Activated naive CD4-positive, alpha-beta T cell treated with anti-CD3 and anti-CD28 coated beads, Interleukin-2, amount 50 U/mL, for 16 hours (primary cell): ENCODE results near the gene PCYT2.

Experiments used
- DNase-seq: peaks from one replicate; pipeline ENCODE4 v3.0.0-alpha.2; 2020

Gene PCYT2

DNA sequence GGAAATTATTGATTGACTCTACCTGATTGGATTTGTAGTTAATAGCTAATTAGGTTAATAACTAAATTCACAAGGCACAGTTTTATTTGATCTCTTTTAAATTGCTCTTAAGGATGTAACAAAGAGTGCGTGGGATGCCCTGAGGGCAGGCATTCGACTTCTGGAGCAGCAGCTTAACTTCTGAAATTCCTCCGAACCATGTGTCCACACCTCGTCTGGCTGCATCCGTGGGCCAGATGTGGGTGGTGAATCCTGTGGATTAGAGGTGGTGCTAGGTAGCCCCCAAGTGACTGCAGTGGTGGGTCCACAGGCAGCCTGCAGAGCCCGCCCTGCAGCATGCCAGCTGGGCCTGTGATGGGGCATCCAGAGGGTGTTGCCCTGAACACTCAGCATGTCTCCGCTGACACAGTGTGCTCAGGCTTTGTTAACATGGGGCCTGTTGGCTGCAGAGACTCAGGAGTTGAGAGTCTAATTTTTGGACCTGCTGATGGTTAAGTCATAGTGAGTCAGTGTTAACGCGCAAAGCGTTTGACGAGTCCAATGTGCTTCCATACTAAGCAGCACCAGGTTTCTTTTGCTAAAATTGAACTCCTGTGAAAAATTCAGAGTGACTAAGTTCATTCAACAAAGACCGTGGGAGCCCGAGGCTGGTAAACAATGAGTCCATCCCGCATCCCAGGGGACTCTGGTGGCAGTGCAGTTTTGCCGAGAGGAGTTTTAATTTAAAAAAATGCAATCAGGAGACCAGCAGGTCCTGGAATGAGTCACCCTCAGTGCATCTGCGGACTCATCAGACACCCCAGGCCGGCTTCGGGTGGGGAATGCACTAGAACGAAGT is 13.0 kb downstream of the PCYT2 start:
- no peak for DNase-seq

DNA sequence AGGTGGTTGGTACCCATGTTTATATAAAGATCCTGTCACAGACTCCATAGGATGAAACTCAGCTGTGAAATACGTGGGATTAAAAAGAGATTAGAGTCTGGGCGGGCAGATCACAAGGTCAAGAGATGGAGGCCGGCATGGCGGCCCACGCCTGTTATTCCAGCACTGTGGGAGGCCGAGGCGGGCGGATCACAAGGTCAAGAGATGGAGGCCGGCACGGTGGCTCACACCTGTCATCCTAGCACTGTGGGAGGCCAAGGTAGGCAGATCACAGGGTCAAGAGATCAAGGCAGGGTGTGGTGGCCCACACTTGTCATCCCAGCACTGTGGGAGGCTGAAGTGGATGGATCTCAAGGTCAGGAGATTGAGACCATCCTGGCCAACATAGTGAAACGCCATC is 15.8 kb downstream of the PCYT2 start:
- no peak for DNase-seq

DNA sequence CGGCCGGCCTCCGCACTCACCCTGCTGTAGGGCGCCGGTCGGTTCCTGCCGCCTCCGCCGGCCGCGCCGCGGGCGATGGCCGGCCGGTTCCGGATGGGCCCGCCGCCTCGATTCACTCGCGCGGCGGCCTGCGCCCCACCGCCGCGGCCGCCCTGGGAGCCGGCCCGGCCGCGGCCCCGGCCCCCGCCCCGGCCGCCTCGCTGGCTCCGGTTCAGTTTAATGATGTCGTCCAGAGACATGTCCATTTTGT is 20.0 kb downstream of the PCYT2 start:
- DNase-seq: no peak

DNA sequence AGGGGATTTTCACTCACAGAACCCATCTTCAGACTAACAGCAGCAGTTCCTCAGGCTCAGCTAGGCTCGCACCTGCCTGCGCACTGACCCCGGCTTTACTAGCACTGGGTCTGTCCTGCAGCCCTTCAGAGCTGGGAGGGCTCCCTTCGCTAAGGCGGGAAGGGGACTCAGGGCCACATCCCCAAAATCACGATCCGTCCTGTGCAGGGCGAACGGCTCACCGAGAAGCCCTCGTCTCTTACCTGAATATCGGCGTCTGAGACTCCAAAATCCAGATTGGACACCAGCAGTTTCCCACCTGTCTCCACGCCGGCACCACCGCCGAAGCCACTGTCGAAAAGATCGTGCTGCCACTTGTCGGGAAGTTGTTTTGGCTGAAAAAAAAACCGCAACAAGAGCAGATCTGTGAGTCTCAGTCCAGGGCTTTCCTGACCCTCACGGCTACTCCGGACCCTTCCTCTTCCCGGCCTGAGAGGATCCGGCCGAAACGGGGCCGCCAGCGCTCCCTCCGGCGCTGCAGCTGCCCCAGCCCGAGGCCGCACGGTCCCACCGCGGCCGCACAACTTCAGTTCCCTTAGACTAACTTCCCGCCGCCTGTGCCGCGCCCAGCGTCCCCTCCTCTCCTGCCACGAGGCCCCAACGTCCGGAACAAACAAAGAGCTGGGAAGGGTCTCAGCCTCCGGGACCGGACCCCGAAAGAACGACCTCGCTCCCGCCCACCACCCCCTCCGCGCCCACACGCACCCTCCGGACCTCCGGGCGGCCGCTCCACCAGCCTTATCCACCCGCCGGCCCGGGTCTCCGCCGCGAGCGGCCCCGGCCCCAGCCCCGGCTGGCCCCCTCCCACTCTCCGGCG is 20.5 kb downstream of the PCYT2 start:
- DNase-seq: no peak

DNA sequence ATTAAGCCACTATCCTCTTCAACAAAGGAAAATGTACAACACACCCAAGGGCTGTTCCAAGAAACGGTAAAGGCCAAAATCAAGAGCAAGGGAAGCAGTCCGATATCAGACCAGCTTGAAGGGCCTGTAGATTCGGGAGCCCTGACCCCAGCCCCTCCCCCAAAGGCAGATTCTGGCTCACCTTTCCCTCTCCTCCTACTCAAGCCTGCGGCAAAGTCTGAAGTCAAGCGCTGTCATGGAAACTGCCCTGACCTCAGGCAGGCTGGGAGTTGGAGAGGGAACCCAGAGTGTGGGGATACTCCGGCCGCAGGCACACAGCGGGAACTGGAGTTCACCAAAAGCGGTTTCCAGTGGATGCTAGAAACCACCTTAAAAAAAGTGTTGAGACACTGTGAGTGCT is 21.6 kb downstream of the PCYT2 start:
- no peak for DNase-seq

DNA sequence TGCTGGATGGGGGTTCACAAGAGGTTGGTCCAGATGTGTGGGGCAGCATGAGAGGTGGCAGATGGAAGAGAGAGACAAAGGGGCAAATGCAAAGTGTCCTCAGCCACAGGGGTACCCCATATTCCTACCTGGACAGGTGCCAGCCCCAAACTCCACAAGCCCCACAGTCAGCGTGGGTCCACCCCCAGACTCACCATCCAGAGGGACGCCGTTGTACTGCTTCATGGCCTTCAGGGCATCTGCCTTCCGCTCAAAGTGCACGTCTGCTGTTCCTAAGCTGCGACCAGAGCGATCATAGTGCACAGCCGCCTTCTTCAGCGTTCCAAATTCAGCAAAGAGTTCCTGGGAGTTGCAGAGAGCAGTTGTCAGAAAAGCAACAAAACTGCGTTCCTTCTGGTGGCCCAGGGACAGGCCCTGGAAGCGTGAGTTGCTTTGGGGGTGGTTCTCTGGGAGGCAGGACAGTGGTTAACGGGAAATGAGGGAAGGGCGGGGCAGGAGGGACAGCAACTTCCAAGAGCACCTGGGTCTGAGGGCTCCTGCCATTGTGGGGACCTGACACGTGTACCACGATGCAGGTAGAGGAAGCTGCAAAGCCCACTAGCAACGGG is 22.1 kb downstream of the PCYT2 start:
- no peak for DNase-seq

DNA sequence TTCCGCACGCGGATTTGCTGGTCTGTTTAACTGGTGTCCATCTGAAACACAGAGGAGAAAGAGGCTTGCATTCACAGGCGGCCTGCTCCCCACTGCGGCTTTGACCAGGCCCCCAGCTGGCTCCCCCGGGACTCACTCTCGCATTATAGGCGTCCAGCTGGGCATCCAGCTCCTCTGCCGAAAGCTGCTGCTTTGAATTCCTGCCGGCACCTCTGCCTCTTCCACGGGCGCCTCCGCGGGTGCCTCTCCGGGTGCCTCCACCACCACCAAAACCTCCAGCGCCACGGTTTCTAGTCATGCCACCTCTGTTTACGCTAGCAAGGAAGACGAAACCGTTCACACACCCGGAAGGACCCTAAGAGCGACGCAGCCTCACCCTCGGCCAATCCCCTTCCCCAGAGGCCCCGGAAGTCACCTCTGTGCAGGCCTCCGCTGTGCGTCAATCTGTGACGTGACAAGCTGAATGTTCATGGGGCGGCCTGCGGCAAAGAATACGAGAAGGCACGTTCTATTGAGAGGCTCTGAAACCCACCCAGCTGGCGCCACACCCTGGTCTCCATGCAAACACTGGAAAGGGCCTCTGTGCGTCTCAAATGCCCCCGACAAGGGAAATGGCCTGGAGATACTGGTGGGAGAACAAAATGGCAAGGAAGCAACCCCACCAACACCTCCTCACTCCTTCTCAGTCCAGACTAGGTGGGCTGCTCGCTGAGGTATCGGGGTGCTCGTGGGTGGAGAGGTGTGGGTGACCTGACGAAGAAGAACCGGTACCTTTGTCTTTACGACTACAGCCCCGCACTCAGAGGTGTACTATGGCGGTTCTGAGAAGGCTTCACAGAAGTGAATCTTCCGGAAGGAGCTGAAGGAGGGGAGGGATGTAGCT is 22.9 kb downstream of the PCYT2 start:
- DNase-seq: no peak

DNA sequence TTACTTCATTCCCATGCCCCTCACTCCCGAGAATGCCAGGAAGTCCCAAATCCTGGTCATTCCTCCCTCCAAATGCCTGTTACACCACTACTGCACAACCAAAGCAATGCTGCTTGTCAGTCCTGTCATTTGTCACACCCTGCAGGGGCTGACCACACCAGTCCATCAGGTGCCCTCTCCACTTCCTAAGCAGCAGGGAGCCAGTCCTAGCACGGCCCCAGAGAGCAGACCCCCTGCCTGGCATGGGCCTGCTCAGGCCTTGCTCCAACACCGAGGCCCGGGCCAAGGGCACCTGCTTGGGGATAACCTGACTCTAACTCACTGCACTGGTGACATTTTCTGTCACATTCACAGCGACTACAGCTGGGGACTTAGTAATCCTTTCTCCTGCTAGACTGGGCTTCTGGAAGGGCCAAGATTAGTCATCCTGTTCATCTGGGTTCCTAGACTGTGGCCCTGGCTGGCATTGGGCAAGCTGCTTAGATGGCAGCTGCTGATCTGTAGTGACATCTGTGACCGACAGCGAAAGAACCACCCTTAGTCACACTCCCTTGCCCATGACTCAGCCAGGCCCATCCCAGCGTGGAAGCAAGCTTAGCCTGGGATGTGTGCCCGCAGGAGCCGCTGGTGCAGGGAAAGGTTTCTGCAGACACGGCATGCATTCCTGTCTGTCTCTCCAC is 25.2 kb downstream of the PCYT2 start:
- no peak for DNase-seq

DNA sequence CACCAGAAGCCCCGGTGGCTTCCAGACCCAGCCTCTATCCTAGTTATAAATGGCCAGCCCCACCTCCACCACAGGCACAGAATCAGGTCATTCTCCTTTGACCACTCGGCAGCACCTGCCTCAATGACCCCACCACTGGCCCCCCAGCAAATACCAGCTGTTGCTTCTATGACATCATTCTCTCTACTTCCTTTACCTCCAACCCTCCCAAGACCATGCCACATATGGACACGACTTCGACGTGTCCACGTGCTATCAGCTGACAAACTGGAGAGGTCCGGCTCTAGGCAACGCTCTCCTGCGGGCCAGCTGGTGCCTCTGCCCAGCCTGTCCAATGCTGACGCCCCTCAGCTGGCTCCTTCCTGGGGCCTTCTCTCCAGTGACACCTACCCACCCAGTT is 25.7 kb downstream of the PCYT2 start:
- DNase-seq: no peak

DNA sequence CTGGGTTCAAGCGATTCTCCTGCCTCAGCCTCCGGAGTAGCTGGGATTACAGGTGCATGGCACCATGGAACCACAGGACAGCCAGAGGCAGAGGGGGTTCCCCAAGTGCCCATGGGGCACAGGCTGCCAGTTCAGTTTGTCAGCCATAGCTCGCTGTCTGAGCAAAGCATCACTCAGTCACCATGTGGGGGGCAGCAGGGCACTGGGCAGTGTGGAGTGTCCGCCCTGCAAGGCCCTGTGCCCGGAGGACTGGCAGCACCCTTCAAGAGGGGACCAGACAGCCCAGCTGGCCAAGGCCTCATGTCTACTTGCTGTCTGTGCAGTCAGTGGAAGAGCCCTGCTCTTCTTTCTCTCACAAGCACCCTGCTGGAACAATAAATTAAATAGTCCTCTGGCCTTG is 26.2 kb downstream of the PCYT2 start:
- DNase-seq: no peak

DNA sequence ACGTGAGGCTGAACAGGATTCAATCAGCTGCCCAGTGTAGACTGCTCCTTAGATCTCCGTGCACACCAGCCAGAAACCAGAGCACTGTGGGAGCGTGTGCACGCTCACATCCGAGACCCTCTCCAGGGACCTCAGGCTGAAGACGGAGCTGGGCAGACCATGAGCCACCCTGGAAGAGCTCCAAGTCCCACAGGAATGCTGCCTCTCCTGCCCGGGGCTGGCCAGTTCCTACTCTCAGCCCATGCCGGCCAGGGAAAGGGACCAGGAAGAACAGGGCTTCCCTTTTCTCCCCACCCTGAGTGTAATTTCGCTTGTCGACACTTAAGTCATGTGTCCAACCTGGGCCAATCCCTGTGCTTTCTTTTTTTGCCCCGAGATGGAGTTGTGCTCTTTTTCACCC is 26.7 kb downstream of the PCYT2 start:
- no peak for DNase-seq

DNA sequence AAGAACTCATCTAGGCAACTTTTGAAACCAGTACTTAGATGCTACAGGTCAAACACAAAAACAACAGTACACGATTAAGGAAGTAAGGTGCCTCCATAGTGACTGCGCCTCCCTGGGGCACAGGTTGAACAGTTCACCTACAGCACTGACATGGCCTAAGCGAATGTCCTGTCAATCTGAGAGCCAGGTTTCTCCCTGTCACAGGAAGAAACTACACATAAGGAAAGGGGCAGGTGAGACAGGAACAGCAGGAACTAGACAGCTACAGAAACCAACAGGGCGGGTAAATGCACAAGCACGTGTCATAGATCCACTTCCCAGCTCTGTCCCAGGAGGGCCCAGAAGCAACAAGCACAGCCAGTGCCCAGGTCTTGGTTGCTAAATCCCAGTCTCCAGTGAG is 32.1 kb downstream of the PCYT2 start:
- DNase-seq: no peak

DNA sequence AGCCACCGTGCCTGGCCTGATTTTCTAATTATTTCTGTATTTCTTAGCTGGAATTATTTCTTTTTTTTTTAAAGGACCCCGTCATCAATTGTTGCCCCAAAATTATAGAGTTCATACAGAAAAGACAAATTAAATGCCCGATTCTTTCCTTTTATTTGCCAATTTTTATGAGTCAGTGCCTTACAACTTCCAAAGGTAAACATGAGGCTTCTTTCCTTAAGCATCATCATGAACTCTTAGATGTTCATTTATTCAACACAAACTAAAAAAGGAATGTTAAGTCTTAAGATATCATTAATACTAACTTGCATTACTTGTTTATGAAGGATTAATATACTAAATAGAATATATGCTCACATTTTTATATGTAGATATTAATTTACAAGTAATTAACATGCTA is 32.9 kb downstream of the PCYT2 start:
- no peak for DNase-seq

DNA sequence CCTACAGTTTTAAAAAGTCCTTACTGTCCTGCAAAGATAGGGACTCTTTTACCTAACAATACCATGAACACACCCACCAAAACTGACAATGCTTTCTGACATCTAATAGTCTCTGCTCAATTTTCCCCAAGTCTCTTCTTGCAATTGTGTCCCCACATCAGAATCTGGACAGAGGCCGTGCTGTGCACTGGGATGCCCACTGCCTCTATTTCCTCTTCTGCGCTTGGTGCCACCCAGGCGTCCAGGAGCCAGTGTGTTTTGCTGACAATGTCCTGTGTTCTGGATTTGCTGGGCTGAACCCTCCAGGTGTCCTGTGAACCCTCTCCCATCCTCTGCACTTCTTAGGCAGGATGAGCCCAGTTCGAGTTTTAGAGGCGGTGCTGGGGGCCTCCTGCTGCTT is 33.6 kb downstream of the PCYT2 start:
- no peak for DNase-seq

DNA sequence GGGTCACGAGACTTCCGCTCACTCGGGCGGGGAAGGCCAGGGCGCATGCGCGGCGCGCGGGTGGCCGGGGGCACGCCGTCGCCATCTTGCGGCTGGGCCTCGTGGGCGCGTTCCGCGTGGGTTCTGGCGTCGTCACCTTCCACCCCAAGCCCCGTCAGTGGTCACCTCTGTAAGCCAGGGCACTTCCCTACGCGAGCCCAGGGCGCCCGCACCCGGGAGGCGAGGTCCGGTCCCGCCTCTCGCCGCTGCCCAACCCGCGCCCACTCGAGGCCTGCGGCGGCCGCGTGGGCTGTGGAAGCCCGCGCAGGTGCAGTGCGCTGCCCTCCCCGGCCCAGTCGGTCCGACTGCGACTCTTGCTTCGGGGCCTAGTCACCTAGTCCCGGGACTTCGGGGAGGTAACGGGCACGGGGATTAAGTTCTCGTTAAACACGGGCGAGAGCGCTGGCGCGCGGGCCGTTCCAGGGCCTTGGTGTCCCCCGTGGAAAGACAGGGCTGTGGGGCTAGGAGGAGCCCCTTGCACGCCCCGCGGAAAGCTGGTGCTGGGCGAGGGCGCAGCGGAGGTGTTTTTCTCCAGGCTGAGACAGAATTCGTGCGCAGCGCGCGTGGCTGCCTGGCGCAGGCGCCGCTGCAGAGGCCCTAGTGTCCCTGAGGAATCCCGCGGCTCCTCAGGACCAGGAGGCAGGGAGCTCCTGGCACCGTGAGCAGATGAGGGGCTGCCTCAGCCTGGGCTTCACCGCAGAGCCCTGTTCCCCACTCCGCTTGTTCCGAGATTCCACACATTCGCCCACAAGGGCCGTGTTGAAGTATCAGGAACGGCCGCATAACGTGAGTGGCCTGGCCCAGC is 39.6 kb downstream of the PCYT2 start:
- DNase-seq: peak; percentile 96

DNA sequence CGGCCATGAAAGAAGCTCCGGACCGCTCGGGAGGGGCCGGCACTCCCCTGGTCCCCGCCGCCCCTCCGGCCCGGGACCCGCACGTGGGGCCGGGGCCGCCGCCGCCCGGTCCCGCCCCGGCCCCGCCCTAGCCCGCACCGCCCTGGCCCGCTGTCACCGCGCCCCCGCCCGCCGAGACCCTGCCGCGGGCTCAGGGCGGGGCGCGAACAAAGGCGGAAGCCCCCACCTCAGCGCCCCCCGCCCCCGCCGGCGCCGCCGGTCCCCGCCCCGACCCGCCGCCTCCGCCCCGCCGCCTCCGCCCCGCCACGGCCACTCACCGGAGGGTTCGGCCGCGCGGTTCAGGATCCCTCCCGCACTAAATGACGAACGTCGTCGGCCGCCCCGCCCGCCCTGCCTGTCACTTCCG is 40.2 kb downstream of the PCYT2 start, which contains the start of gene ARHGDIA:
Gene ARHGDIA (minus strand): TSS at position 357 of the 406 bp plus-strand sequence. CDS start 1,407 bp downstream, outside the sequence.
- DNase-seq: no peak

DNA sequence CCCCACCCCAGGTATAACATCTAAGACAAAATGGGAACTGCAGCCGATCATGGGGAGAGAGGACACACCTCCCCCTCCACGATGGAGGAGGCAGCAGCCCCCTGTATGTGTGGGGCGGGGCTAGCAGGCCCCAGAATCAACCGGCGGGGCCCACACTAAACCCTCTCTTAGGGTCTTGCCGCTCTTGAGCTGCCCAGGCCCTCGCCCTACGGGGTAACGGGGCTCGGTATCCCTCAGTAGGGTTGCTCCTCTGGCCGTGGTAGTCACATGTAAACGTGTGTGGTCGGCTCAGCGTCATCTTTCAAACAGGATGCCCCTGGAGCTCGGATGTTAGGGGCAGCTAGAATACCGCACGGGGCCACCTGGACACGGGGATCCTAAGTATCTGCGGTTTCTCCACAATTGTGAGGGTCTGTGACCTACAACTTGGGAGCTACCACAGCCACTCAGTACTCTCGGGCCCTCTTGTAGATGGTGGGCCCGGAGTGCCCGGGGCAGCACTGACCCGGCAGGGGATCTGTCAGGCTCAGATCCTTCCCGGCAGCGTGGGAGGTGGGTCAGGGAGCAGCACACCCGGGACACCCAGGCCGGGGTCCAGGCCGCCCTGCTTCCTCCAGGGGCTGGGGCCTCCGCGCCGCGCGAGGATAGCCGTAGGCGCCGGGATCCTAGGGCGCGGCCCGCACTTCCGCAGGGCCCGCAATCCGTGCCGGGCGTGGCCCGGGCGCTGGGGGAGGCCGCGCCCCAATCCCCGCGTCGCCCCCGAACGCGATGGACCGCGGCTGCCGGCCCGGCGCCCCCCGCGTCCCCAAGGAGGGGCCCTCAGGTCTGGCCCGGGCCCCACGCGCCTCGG is 40.8 kb downstream of the PCYT2 start:
- peak; percentile 45 for DNase-seq

DNA sequence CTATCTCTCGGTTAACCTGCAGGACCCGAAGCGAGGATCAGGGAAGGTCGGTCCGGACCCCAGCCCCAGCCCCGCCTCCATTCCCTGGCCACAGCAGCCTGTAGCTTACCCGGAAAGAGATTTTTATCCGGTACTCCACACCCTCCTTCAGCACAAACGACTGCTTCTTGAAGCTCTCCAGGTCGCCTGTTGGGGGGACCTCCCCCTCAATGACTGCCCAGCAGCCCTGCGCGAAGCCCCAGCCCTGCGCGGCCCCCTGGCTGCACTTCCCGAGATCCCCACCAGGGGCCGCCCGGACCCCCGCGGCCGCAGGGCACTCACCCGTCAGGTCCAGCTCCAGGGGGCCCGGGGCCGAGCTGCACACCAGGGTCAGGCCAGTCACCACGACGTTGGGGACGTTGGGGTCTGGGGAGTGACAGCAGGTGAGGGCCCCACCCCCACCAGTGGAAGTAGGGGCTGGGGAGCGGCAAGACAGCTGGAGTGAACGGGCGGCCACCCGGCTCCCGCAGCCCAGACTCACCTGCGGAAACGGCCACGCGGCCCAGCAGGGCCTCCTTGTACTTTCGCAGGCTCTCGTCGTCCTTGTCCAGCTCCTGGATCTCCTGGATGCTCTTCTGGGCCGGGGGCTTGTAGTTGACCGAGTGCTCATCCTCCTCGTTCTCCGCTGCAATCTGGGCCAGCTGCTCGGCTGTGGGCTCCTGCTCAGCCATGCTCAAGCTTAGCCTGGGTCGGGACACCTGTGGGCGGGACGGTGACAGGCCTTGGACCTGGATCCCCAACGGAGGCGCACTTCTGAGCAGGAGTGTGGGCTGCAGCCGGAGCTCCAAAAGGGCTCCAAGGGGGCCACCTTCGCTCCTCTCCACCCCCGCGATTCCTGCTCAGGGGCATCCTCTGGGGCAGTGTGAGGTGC is 41.7 kb downstream of the PCYT2 start:
- peak; percentile 45 for DNase-seq

DNA sequence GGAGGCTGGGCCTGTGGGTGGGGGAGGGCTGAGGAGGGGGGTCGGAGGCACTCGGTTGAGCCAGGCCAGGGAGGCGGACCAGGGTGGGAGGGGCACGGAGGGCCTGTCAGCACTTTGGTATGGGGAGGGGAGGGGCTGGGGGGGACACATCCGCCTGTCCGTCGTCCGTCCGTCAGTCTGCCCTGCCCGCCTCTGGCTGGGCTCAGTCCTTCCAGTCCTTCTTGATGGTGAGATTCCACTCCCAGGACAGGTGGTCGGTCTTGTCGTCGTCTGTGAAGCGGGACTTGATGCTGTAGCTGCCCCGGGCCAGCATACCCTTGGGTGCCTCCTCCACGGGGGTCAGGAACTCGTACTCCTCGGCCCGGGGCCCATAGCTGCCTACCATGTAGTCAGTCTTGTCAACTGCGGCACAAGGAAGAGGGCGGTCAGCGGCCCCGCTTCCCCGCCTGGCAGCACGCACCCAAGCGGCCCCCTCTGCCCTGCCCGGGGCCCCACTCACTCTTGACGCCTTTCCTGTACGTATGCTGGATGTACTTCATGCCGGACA is 42.5 kb downstream of the PCYT2 start:
- DNase-seq: no peak
